Stomach smooth muscle (tissue), 2 donors: ENCODE data around the gene LSM4.
"Not testable (repeated sequence)": the region's sequence is repeated elsewhere in the genome, so short reads cannot be mapped to it uniquely, and the experiment has no call there.

ENCODE experiments used
- H3K27ac ChIP-seq: one replicate; pipeline ENCODE4 v1.7.0; 2013; ENCODE audit warnings: mild to moderate bottlenecking, low read length, inconsistent platforms
- H3K27me3 ChIP-seq, 2 donors: one replicate each; pipeline ENCODE4 v1.7.0; 2013; ENCODE audit warnings: low read length in 2 of 2; ENCODE audit not compliant: insufficient read depth in 2 of 2, control insufficient read depth in 1 of 2
- H3K36me3 ChIP-seq, 2 donors: one replicate each; pipeline ENCODE4 v1.7.0; 2013; ENCODE audit warnings: low read length in 2 of 2; ENCODE audit not compliant: control insufficient read depth in 2 of 2, insufficient read depth in 2 of 2
- H3K4me1 ChIP-seq: one replicate; pipeline ENCODE4 v1.7.0; 2013; ENCODE audit warnings: low read length; ENCODE audit not compliant: control insufficient read depth, insufficient read depth
- H3K4me3 ChIP-seq, 2 donors: one replicate each; pipeline ENCODE4 v1.7.0; 2013; ENCODE audit warnings: low read length in 2 of 2
- H3K9ac ChIP-seq, 2 donors: one replicate each; pipeline ENCODE4 v1.7.0; 2013; ENCODE audit warnings: low read length in 2 of 2, mild to moderate bottlenecking in 1 of 2
- H3K9me3 ChIP-seq, 2 donors: one replicate each; pipeline ENCODE4 v1.7.0; 2013; ENCODE audit warnings: low read length in 2 of 2; ENCODE audit not compliant: control insufficient read depth in 2 of 2
- donor health status: healthy.
- donor health status: Pancreatic carcinoma.

Gene LSM4

GRCh38 chr19:18326772-18327171 lies 3.9 kb upstream of the LSM4 start:
- Histone ChIP-seq H3K4me1 (peaks cover 29% of the 10 kb centered on the region), H3K4me3 (no peak overlapping the region), H3K36me3 (no peaks in the 10 kb centered on the region), H3K27me3 (no peaks in the 10 kb centered on the region), H3K27ac (no peak overlapping the region), H3K9me3 (no peaks in the 10 kb centered on the region), H3K9ac (no peak overlapping the region)

GRCh38 chr19:18324373-18324731 lies 1.5 kb upstream of the LSM4 start:
- Histone ChIP-seq H3K4me1 (peaks cover 35% of the 10 kb centered on the region), H3K9ac (peak overlapping the region in 1 of 2 donors; percentile 81), H3K27ac (peak overlapping the region; percentile 90)
- H3K36me3 ChIP-seq, H3K4me3 ChIP-seq, H3K27me3 ChIP-seq, H3K9me3 ChIP-seq: not testable (repeated sequence)

- no peaks in the 10 kb centered on the region for H3K9me3 ChIP-seq
- peak overlapping the region; percentile 76 to 78 for H3K9ac ChIP-seq
- no peaks in the 10 kb centered on the region for H3K27me3 ChIP-seq
- H3K4me1 ChIP-seq, result peaks cover 35% of the 10 kb centered on the region
- H3K36me3 ChIP-seq, result no peaks in the 10 kb centered on the region
- peak overlapping the region; percentile 90 for H3K27ac ChIP-seq
- peak overlapping the region; percentile 67 to 88 for H3K4me3 ChIP-seq
Measured at GRCh38 chr19:18322318-18322758, 538 bp downstream of the LSM4 start.

- Histone ChIP-seq H3K27me3 (no peaks in the 10 kb centered on the region), H3K27ac (no peak overlapping the region), H3K4me3 (peak overlapping the region in 1 of 2 donors; percentile 88), H3K4me1 (peaks cover 35% of the 10 kb centered on the region), H3K9me3 (no peaks in the 10 kb centered on the region), H3K36me3 (no peaks in the 10 kb centered on the region), H3K9ac (peak overlapping the region in 1 of 2 donors; percentile 76)
Measured at GRCh38 chr19:18321734-18322102, 1.2 kb downstream of the LSM4 start.

- H3K4me1 ChIP-seq, result peaks cover 35% of the 10 kb centered on the region
- no peak overlapping the region for H3K9ac ChIP-seq
- no peak overlapping the region for H3K4me3 ChIP-seq
- no peaks in the 10 kb centered on the region for H3K27me3 ChIP-seq
- no peaks in the 10 kb centered on the region for H3K9me3 ChIP-seq
- H3K27ac ChIP-seq, result no peak overlapping the region
- H3K36me3 ChIP-seq, result no peaks in the 10 kb centered on the region
Measured at GRCh38 chr19:18320865-18321733, 1.8 kb downstream of the LSM4 start.

GRCh38 chr19:18319591-18320135 lies 3.2 kb downstream of the LSM4 start:
- no peak overlapping the region for H3K27ac ChIP-seq
- peaks cover 0 to under 1% of the 10 kb centered on the region in 2 donors for H3K36me3 ChIP-seq
- no peak overlapping the region for H3K4me3 ChIP-seq
- H3K27me3 ChIP-seq, result no peaks in the 10 kb centered on the region
- no peak overlapping the region for H3K9ac ChIP-seq
- H3K4me1 ChIP-seq, result peaks cover 35% of the 10 kb centered on the region
- H3K9me3 ChIP-seq, result no peaks in the 10 kb centered on the region

GRCh38 chr19:18317961-18318800 lies 4.7 kb downstream of the LSM4 start:
- Histone ChIP-seq H3K36me3 (peaks cover 0 to 3% of the 10 kb centered on the region in 2 donors), H3K4me1 (peaks cover 24% of the 10 kb centered on the region), H3K27ac (peak overlapping the region; percentile 31), H3K27me3 (no peaks in the 10 kb centered on the region), H3K9ac (peak overlapping the region in 1 of 2 donors; percentile 5), H3K9me3 (no peaks in the 10 kb centered on the region), H3K4me3 (no peak overlapping the region)

- H3K9me3 ChIP-seq, result no peaks in the 10 kb centered on the region
- no peak overlapping the region for H3K9ac ChIP-seq
- peaks cover 8% of the 10 kb centered on the region for H3K4me1 ChIP-seq
- no peak overlapping the region for H3K4me3 ChIP-seq
- H3K36me3 ChIP-seq, result peaks cover 3% of the 10 kb centered on the region in 2 donors
- no peak overlapping the region for H3K27ac ChIP-seq
- no peaks in the 10 kb centered on the region for H3K27me3 ChIP-seq
Measured at GRCh38 chr19:18313398-18313797, 9.5 kb downstream of the LSM4 start.

- Histone ChIP-seq H3K27ac (no peak overlapping the region), H3K4me1 (peaks cover 16% of the 10 kb centered on the region), H3K27me3 (no peaks in the 10 kb centered on the region), H3K9me3 (no peaks in the 10 kb centered on the region), H3K4me3 (no peak overlapping the region), H3K9ac (no peak overlapping the region), H3K36me3 (peaks cover 3% of the 10 kb centered on the region in 2 donors)
Measured at GRCh38 chr19:18312092-18312534, 10.8 kb downstream of the LSM4 start.

- Histone ChIP-seq H3K4me1 (peaks cover 21% of the 10 kb centered on the region), H3K27me3 (no peaks in the 10 kb centered on the region), H3K9ac (no peak overlapping the region), H3K36me3 (peaks cover 3% of the 10 kb centered on the region in 2 donors), H3K9me3 (no peaks in the 10 kb centered on the region), H3K27ac (no peak overlapping the region), H3K4me3 (no peak overlapping the region)
Measured at GRCh38 chr19:18311502-18312091, 11.3 kb downstream of the LSM4 start.
